GM12878 (cell line): ENCODE measurements around the gene ADGRG4. TPM values are rescaled to one million over a fixed set of nuclear protein-coding genes. Genes with fewer than 3 reads are reported as not detected.
"Not testable (repeated sequence)": the region's sequence is repeated elsewhere in the genome, so short reads cannot be mapped to it uniquely, and the experiment has no call there.

Experiments
- ATAC-seq: fragments of 200-7000 bp; cut with Tn5 transposase; 3 replicates; pipeline ENCODE4 v1.9.1; 2020; ENCODE audit warnings: mild to moderate bottlenecking, moderate library complexity
- BruUV-seq: library from RNA; stranded (reverse); fragments of 400-500 nt; replicated peaks from 2 replicates; lab custom pipeline; 2021; lab: Mats Ljungman, UMichigan
- CTCF ChIA-PET: fragments of 300-600 bp; sonication (Branson Sonifier 250); formaldehyde crosslinking; extraction: SDS; loops from one replicate; lab custom pipeline; 2021; ENCODE audit warnings: inconsistent platforms; lab: Yijun Ruan, JAX
- POLR2A ChIA-PET: fragments of 350-600 bp; formaldehyde crosslinking; extraction: SDS; loops from one replicate; lab custom pipeline; 2021; ENCODE audit warnings: inconsistent platforms; lab: Charles Lee
- RAD21 ChIA-PET: fragments of 300-600 bp; sonication (Branson Sonifier 250); formaldehyde crosslinking; loops from one replicate; lab custom pipeline; 2023; ENCODE audit warnings: antibody characterized with exemption; ENCODE audit not compliant: unreplicated experiment; lab: Charles Lee
- SMC1A ChIA-PET: fragments of 300-600 bp; sonication (Branson Sonifier 250); formaldehyde crosslinking; loops from one replicate; lab custom pipeline; 2023; ENCODE audit not compliant: unreplicated experiment, uncharacterized antibody; lab: Charles Lee
- DNase-seq: peaks from one replicate; pipeline ENCODE4 v3.0.0-alpha.2; 2011; ENCODE audit warnings: low read depth, low spot score
- FAIRE-seq: peaks from 3 replicates; lab custom pipeline; 2011; peaks lifted over from hg19 to GRCh38; lab: Jason Lieb, UNC
- H2AFZ ChIP-seq: 2 replicates; pipeline ENCODE4 v1.6.0; 2011; ENCODE audit warnings: low read depth, low read length, control low read depth; ENCODE audit not compliant: control insufficient read depth
- H3K27ac ChIP-seq: 2 replicates; pipeline ENCODE4 v1.5.1; 2011; ENCODE audit warnings: control low read depth; ENCODE audit not compliant: control insufficient read depth, insufficient read depth
- H3K27me3 ChIP-seq, 2 experiments: replicated peaks in 1 of 2; 2 replicates each; pipeline versions ENCODE4 v1.6.0 to v1.6.1; 2011; ENCODE audit warnings: low read length in 1 of 2; ENCODE audit not compliant: control insufficient read depth in 2 of 2, insufficient read depth in 2 of 2
- H3K36me3 ChIP-seq, 2 experiments: 2 replicates each; pipeline ENCODE4 v1.5.1; 2011; ENCODE audit warnings: low read length in 1 of 2; ENCODE audit not compliant: control insufficient read depth in 2 of 2, insufficient read depth in 2 of 2
- H3K4me1 ChIP-seq: 2 replicates; pipeline ENCODE4 v1.6.1; 2011; ENCODE audit warnings: mild to moderate bottlenecking, low read length, moderate library complexity, mixed read lengths; ENCODE audit not compliant: control insufficient read depth, insufficient read depth
- H3K4me2 ChIP-seq: 2 replicates; pipeline ENCODE4 v1.6.0; 2011; ENCODE audit warnings: control low read depth; ENCODE audit not compliant: control insufficient read depth, insufficient read depth
- H3K4me3 ChIP-seq: fragments of 200-600 bp; sonication (generic); 2 replicates; pipeline ENCODE4 v1.5.1; 2016
- H3K79me2 ChIP-seq: 2 replicates; pipeline ENCODE4 v1.6.0; 2011; ENCODE audit warnings: low read length; ENCODE audit not compliant: control insufficient read depth, insufficient read depth
- H3K9ac ChIP-seq: 2 replicates; pipeline ENCODE4 v1.8.0; 2011; ENCODE audit warnings: low read length, control low read depth, mixed read lengths; ENCODE audit not compliant: control insufficient read depth, insufficient read depth
- H3K9me3 ChIP-seq: replicated peaks from 3 replicates; pipeline ENCODE4 v1.5.1; 2011; ENCODE audit warnings: mild to moderate bottlenecking, low read length; ENCODE audit not compliant: control insufficient read depth, insufficient read depth
- H4K20me1 ChIP-seq: 2 replicates; pipeline ENCODE4 v1.6.0; 2011; ENCODE audit not compliant: control insufficient read depth, insufficient read depth
- ASH2L ChIP-seq: fragments of 300-600, 200-600 bp; sonication (generic); IDR thresholded peaks from 2 replicates; pipeline ENCODE4 v1.6.1; 2017; ENCODE audit warnings: low read depth, mild to moderate bottlenecking, borderline replicate concordance
- FOS ChIP-seq: IDR thresholded peaks from 3 replicates; pipeline ENCODE4 v1.6.1; 2011; ENCODE audit warnings: borderline replicate concordance; ENCODE audit not compliant: insufficient read length; ENCODE audit errors: extremely low read depth
- IKZF2 ChIP-seq, 2 experiments: fragments of 450-650 bp; IDR thresholded peaks; 2 replicates each; pipeline ENCODE4 v1.6.1; 2017; ENCODE audit warnings: mild to moderate bottlenecking in 2 of 2, moderate library complexity in 2 of 2
- MAX ChIP-seq: IDR thresholded peaks from 2 replicates; pipeline ENCODE4 v1.6.1; 2012; ENCODE audit warnings: low read depth, low read length, improper control_type of control experiment
- MTA2 ChIP-seq: fragments of 450-650 bp; IDR thresholded peaks from 2 replicates; pipeline ENCODE4 v1.6.1; 2016; ENCODE audit warnings: low read depth, mild to moderate bottlenecking, moderate library complexity
- POLR2AphosphoS2 ChIP-seq: IDR thresholded peaks from 2 replicates; pipeline ENCODE4 v1.6.1; 2011; ENCODE audit warnings: low read depth, mild to moderate bottlenecking, low read length, improper control_type of control experiment, moderate library complexity
- SIN3A ChIP-seq: IDR thresholded peaks from 2 replicates; pipeline ENCODE4 v1.6.1; 2012; ENCODE audit warnings: low read depth, low read length, improper control_type of control experiment
- SREBF1 ChIP-seq: IDR thresholded peaks from 2 replicates; pipeline ENCODE4 v1.6.1; 2012; ENCODE audit warnings: mild to moderate bottlenecking, low read length
- ZBED1 ChIP-seq: IDR thresholded peaks from 2 replicates; pipeline ENCODE4 v1.6.1; 2016; ENCODE audit warnings: borderline replicate concordance
- ZNF274 ChIP-seq: IDR thresholded peaks from one replicate; pipeline ENCODE4 v1.8.0; 2011; ENCODE audit not compliant: insufficient read length, insufficient read depth
- ZNF384 ChIP-seq: IDR thresholded peaks from 2 replicates; pipeline ENCODE4 v1.6.1; 2012; ENCODE audit warnings: low read depth, mild to moderate bottlenecking, low read length, improper control_type of control experiment, borderline replicate concordance
- WGBS: methylation state at CpG from one replicate; pipeline ENCODE4 v1.1.6; 2016; ENCODE audit warnings: low lambda C conversion rate; ENCODE audit not compliant: insufficient replicate concordance, insufficient coverage; ENCODE audit errors: missing lambda C conversion rate; 5-methylcytosine and 5-hydroxymethylcytosine counted together
- in situ Hi-C: fragments of 300-500 bp; cut with MboI; formaldehyde crosslinking; loops from 9 replicates; pipeline ENCODE4 v1.14.3; 2018; ENCODE audit warnings: mixed read lengths
- intact Hi-C: fragments of 100-400 bp; cut with micrococcal nuclease; formaldehyde crosslinking; loops from one replicate; pipeline ENCODE4 v1.14.2; 2022; ENCODE audit not compliant: unreplicated experiment
- polyA plus RNA-seq, 11 experiments: library from polyadenylated mRNA; depleted of rRNA in 4 of 11; unstranded in 6 of 11; stranded (reverse) in 5 of 11; fragments of >200 nt; fragmentation: Nextera tagmentation in 4 of 11; fragmentation: Illumina TruSeq in 1 of 11; extraction: Ambion mirVana in 4 of 11; extraction: Trizol in 1 of 11; gene quantifications; 1 replicate in 1 of 11; 2 replicates in 10 of 11; pipeline versions ENCODE4 v1.2.1 to v1.2.3, GENCODE V29; 2011 to 2016; ENCODE audit warnings: inconsistent platforms in 2 of 11, missing spikeins in 2 of 11, low read depth in 1 of 11
- total RNA-seq, 4 experiments: library from RNA; depleted of rRNA in 3 of 4; stranded (reverse); fragments of >200 nt in 3 of 4; fragmentation: Illumina TruSeq in 1 of 4; extraction: Trizol in 1 of 4; gene quantifications; 2 replicates each; pipeline versions ENCODE4 v1.2.1 to v1.2.3, GENCODE V29; 2013 to 2021
- TF ChIP-seq, protein P1 (sequence below): IDR thresholded peaks from 2 replicates; pipeline ENCODE4 v1.6.1; 2012; ENCODE audit warnings: mild to moderate bottlenecking, low read depth, low read length

Gene ADGRG4
- total and polyA plus RNA-seq, 10 of the 15 experiments (the other 5 are each of a cell fraction or from before 2014, with no cell fraction given): not detected

DNA sequence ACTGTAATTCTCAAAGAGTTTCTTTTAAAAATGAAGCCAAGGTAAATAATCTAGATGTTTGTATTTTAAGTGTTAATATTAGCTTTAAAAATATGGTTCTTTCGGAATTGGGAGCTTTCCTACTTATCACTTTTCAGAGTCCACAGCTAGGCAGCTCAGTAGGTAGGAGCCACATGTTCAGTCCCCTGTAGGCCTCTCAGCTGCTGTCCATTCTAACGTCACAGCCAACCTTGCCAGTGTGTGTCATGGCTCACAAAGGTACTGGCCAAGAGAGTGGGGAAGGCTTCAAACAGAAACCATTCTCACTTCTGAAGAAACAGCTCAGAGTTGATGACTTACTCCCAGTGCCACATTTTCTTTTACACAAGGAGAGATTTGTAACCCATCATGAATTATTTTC, 137.0 kb downstream of the ADGRG4 start (continued):
- no peak for TF ChIP-seq MAX
- TF ChIP-seq, protein P1, sequence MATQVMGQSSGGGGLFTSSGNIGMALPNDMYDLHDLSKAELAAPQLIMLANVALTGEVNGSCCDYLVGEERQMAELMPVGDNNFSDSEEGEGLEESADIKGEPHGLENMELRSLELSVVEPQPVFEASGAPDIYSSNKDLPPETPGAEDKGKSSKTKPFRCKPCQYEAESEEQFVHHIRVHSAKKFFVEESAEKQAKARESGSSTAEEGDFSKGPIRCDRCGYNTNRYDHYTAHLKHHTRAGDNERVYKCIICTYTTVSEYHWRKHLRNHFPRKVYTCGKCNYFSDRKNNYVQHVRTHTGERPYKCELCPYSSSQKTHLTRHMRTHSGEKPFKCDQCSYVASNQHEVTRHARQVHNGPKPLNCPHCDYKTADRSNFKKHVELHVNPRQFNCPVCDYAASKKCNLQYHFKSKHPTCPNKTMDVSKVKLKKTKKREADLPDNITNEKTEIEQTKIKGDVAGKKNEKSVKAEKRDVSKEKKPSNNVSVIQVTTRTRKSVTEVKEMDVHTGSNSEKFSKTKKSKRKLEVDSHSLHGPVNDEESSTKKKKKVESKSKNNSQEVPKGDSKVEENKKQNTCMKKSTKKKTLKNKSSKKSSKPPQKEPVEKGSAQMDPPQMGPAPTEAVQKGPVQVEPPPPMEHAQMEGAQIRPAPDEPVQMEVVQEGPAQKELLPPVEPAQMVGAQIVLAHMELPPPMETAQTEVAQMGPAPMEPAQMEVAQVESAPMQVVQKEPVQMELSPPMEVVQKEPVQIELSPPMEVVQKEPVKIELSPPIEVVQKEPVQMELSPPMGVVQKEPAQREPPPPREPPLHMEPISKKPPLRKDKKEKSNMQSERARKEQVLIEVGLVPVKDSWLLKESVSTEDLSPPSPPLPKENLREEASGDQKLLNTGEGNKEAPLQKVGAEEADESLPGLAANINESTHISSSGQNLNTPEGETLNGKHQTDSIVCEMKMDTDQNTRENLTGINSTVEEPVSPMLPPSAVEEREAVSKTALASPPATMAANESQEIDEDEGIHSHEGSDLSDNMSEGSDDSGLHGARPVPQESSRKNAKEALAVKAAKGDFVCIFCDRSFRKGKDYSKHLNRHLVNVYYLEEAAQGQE: no peak
- TF ChIP-seq ASH2L: no peak
- TF ChIP-seq POLR2AphosphoS2: no peak
- no peak for TF ChIP-seq FOS

GRCh38 chrX:136438192-136438591, 137.4 kb downstream of the ADGRG4 start:
- BruUV-seq: no TSS peak
- ChIA-PET POLR2A (no interaction called here), RAD21 (interaction anchor here (1.1 kb wide), 1 partner anchor 17 kb away, joined by 5 read pairs; no protein-coding TSS in a partner anchor), CTCF (interaction anchor here (0.6 kb wide), 1 partner anchor 305 kb away, joined by 3 read pairs; no protein-coding TSS in a partner anchor), SMC1A (interaction anchor here (1.1 kb wide), 1 partner anchor 19 kb away, joined by 3 read pairs; no protein-coding TSS in a partner anchor)
- Histone ChIP-seq H3K9me3 (no peaks in the 10 kb centered on the region), H3K4me3 (no peak overlapping the region), H3K27me3 (no peaks in the 10 kb centered on the region), H3K79me2 (no peaks in the 10 kb centered on the region), H3K36me3 (no peaks in the 10 kb centered on the region), H3K27ac (no peak overlapping the region), H3K4me2 (no peak overlapping the region), H3K4me1 (no peaks in the 10 kb centered on the region), H2AFZ (no peak overlapping the region)
- FAIRE-seq (no peak), DNase-seq (no peak)
- 48% methylated on average over 3 of the region's 3 CpGs for WGBS
- in situ Hi-C loops: no loop called here
- intact Hi-C loops: no loop called here
- TF ChIP-seq MTA2: no peak
- no peak for TF ChIP-seq ZNF274
- no peak for TF ChIP-seq ZNF384
- TF ChIP-seq IKZF2 (IDR thresholded peaks at IDR 0.05): no peak
- no peak for TF ChIP-seq SREBF1
- no peak for TF ChIP-seq MAX
- no peak for TF ChIP-seq ZBED1
- TF ChIP-seq SIN3A: no peak
- TF ChIP-seq, all 136 proteins: peak for 0
- ATAC-seq: no peak
- no peak overlapping the region for H3K9ac ChIP-seq
- H4K20me1 ChIP-seq: no peaks in the 10 kb centered on the region

DNA sequence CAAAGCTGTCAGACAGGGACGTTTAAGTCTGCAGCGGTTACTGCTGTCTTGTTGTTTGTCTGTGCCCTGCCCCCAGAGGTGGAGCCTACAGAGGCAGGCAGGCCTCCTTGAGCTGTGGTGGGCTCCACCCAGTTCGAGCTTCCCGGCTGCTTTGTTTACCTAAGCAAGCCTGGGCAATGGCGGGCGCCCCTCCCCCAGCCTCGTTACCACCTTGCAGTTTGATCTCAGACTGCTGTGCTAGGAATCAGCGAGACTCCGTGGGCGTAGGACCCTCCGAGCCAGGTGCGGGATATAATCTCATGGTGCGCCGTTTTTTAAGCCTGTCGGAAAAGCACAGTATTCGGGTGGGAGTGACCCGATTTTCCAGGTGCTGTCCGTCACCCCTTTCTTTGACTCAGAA, 144.9 kb downstream of the ADGRG4 start:
- H3K9ac ChIP-seq, H3K4me3 ChIP-seq, H3K27me3 ChIP-seq, SMC1A ChIA-PET, H3K4me2 ChIP-seq, H4K20me1 ChIP-seq, FAIRE-seq, ATAC-seq, H3K9me3 ChIP-seq, H3K36me3 ChIP-seq, H3K4me1 ChIP-seq, intact Hi-C loops, CTCF ChIA-PET, RAD21 ChIA-PET, DNase-seq, BruUV-seq, H3K27ac ChIP-seq, in situ Hi-C loops, H3K79me2 ChIP-seq, POLR2A ChIA-PET, H2AFZ ChIP-seq: not testable (repeated sequence)
- 60% methylated on average over 14 of the region's 18 CpGs for WGBS
